K562 (cell line): ENCODE measurements around the gene SLC34A1. TPM values are rescaled to one million over a fixed set of nuclear protein-coding genes. Genes with fewer than 3 reads are reported as not detected.

Experiments used
- CLOCK ChIP-seq: fragments of 250-450 bp; sonication (Bioruptor Pico); IDR thresholded peaks from 2 replicates; pipeline ENCODE4 v1.4.0; 2020; ENCODE audit warnings: mild to moderate bottlenecking, moderate library complexity, borderline replicate concordance
- DNMT1 ChIP-seq: fragments of 450-650 bp; IDR thresholded peaks from 2 replicates; pipeline ENCODE4 v1.6.1; 2016; ENCODE audit warnings: antibody characterized with exemption, mild to moderate bottlenecking
- E2F4 ChIP-seq: sonication (generic); formaldehyde crosslinking; IDR thresholded peaks from 2 replicates; pipeline ENCODE4 v1.8.0; 2022; ENCODE audit warnings: mild to moderate bottlenecking, low read depth, missing genetic modification reagents
- E2F6 ChIP-seq, 2 experiments: IDR thresholded peaks; 2 replicates each; pipeline ENCODE4 v1.6.1; 2011; ENCODE audit warnings: borderline replicate concordance in 1 of 2, control low read depth in 1 of 2, low read depth in 1 of 2, low read length in 1 of 2, mild to moderate bottlenecking in 1 of 2, mixed read lengths in 1 of 2, moderate library complexity in 1 of 2; ENCODE audit not compliant: insufficient read depth in 1 of 2, insufficient read length in 1 of 2, poor library complexity in 1 of 2, severe bottlenecking in 1 of 2; ENCODE audit errors: extremely low read depth in 1 of 2
- FOXP4 ChIP-seq: sonication (generic); formaldehyde crosslinking; IDR thresholded peaks from 2 replicates; pipeline ENCODE4 v1.8.0; 2022; ENCODE audit warnings: mild to moderate bottlenecking, missing genetic modification reagents, borderline replicate concordance
- HINFP ChIP-seq: fragments of 450-650 bp; conservative IDR thresholded peaks from 2 replicates; pipeline ENCODE4 v1.6.1; 2016; ENCODE audit warnings: missing genetic modification characterization, low read depth, mild to moderate bottlenecking, control low read depth, missing compliant biosample characterization
- KAT8 ChIP-seq: fragments of 450-650 bp; IDR thresholded peaks from 2 replicates; pipeline ENCODE4 v1.6.1; 2016; ENCODE audit warnings: low read depth, mild to moderate bottlenecking
- OTX1 ChIP-seq: fragments of 450-650 bp; formaldehyde crosslinking; IDR thresholded peaks from 2 replicates; pipeline ENCODE4 v1.4.0; 2022; ENCODE audit warnings: mild to moderate bottlenecking
- POLR2G ChIP-seq: fragments of 200-400 bp; formaldehyde crosslinking; IDR thresholded peaks from 2 replicates; pipeline ENCODE4 v1.6.1; 2017; ENCODE audit warnings: low read depth, mild to moderate bottlenecking, antibody characterized with exemption, low read length, moderate library complexity
- POLR3G ChIP-seq: IDR thresholded peaks from 2 replicates; pipeline ENCODE4 v1.6.1; 2011; ENCODE audit not compliant: insufficient read length, insufficient replicate concordance; ENCODE audit errors: extremely low read depth
- SOX6 ChIP-seq: fragments of 450-650 bp; IDR thresholded peaks from 2 replicates; pipeline ENCODE4 v1.6.1; 2014; ENCODE audit warnings: mild to moderate bottlenecking
- TAF15 ChIP-seq: fragments of 200-400 bp; formaldehyde crosslinking; IDR thresholded peaks from 2 replicates; pipeline ENCODE4 v1.6.1; 2017; ENCODE audit warnings: mild to moderate bottlenecking, low read depth, low read length, moderate library complexity
- TCF3 ChIP-seq: sonication (generic); formaldehyde crosslinking; IDR thresholded peaks from 2 replicates; pipeline ENCODE4 v1.4.0; 2020; ENCODE audit warnings: mild to moderate bottlenecking, missing genetic modification reagents
- ZNF253 ChIP-seq: fragments of 250-450 bp; sonication (Bioruptor Pico); conservative IDR thresholded peaks from 2 replicates; pipeline ENCODE4 v1.6.1; 2021; ENCODE audit warnings: mild to moderate bottlenecking
- ZNF586 ChIP-seq: fragments of 450-650 bp; formaldehyde crosslinking; conservative IDR thresholded peaks from 2 replicates; pipeline ENCODE4 v1.4.0; 2020; ENCODE audit warnings: mild to moderate bottlenecking, moderate library complexity
- ZSCAN32 ChIP-seq: fragments of 450-650 bp; formaldehyde crosslinking; IDR thresholded peaks from 2 replicates; pipeline ENCODE4 v1.4.0; 2020; ENCODE audit warnings: mild to moderate bottlenecking, moderate library complexity
- polyA plus RNA-seq, 8 experiments: library from polyadenylated mRNA; depleted of rRNA in 4 of 8; stranded (reverse) in 5 of 8; unstranded in 3 of 8; fragments of >200 nt; fragmentation: Nextera tagmentation in 2 of 8; fragmentation: Illumina TruSeq in 1 of 8; extraction: Ambion mirVana in 2 of 8; extraction: Trizol in 1 of 8; gene quantifications; 2 replicates each; pipeline versions ENCODE4 v1.2.1 to v1.2.3, GENCODE V29; 2011 to 2014; ENCODE audit warnings: inconsistent platforms in 1 of 8, missing spikeins in 1 of 8
- total RNA-seq, 7 experiments: library from RNA; depleted of rRNA in 6 of 7; stranded (reverse); fragments of >200 nt in 6 of 7; fragmentation: Illumina TruSeq in 2 of 7; extraction: Trizol in 2 of 7; gene quantifications; 2 replicates each; pipeline versions ENCODE4 v1.2.1 to v1.2.3, GENCODE V29; 2011 to 2021; ENCODE audit warnings: low replicate concordance in 1 of 7

The SLC34A1 gene
- total and polyA plus RNA-seq, 9 of the 15 experiments (the other 6 are each of a cell fraction or from before 2014, with no cell fraction given) = not detected

- TF ChIP-seq FOXP4 = 0 out of 2 replicates have a peak, but pooled peaks have one; percentile 56
- TF ChIP-seq E2F6 (IDR thresholded peaks at IDR 0.05; ENCODE audit: borderline replicate concordance in 1 of 2, extremely low read depth in 1 of 2, insufficient read depth in 1 of 2, insufficient read length in 1 of 2, low read depth in 1 of 2, low read length in 1 of 2, poor library complexity in 1 of 2, severe bottlenecking in 1 of 2) = peak; percentile 60 to 72
- TF ChIP-seq HINFP (tag) = no peak
- TF ChIP-seq SOX6 = peak; percentile 48; the same call in 1 of the 2 replicates
- TF ChIP-seq E2F4 (CRISPR knock-in tag) = no peak
- peak; percentile 81 for TF ChIP-seq KAT8
- no peak for TF ChIP-seq ZNF253 (CRISPR knock-in tag)
- TF ChIP-seq CLOCK (CRISPR knock-in tag) = no peak
- TF ChIP-seq TAF15 = no peak
- TF ChIP-seq TCF3 = no peak; the same call in 1 of the 2 replicates
- no peak for TF ChIP-seq POLR3G
- 0 out of 2 replicates have a peak, but pooled peaks have one; percentile 86 for TF ChIP-seq DNMT1
- TF ChIP-seq ZNF586 = no peak
- TF ChIP-seq ZSCAN32 = peak; percentile 52; the same call in 1 of the 2 replicates
- peak; percentile 67; the same call in 1 of the 2 replicates for TF ChIP-seq OTX1 (CRISPR knock-in tag)
- TF ChIP-seq POLR2G = peak; percentile 90
Observed at GRCh38 chr5:177351392-177352329, 32.6 kb upstream of the SLC34A1 start, which contains the start of gene LMAN2 (continued).
